H1 (cell line): Measurements from ENCODE around the gene DFFB. TPM values are rescaled to one million over a fixed set of nuclear protein-coding genes. Genes with fewer than 3 reads are reported as not detected.

ENCODE experiments used
- E2F6 ChIP-seq: IDR thresholded peaks from 2 replicates; pipeline ENCODE4 v1.6.1; 2012; ENCODE audit warnings: inconsistent platforms
- EP300 ChIP-seq, 2 experiments: IDR thresholded peaks; 1 replicate in 1 of 2; 2 replicates in 1 of 2; pipeline ENCODE4 v1.6.1; 2011 to 2012; ENCODE audit warnings: low read depth in 2 of 2, low read length in 2 of 2, mild to moderate bottlenecking in 2 of 2, borderline replicate concordance in 1 of 2, inconsistent platforms in 1 of 2, moderate library complexity in 1 of 2
- NRF1 ChIP-seq: IDR thresholded peaks from 2 replicates; pipeline ENCODE4 v1.6.1; 2011; ENCODE audit warnings: mild to moderate bottlenecking, low read depth, low read length, improper control_type of control experiment
- ZNF274 ChIP-seq: IDR thresholded peaks from 2 replicates; pipeline ENCODE4 v1.7.0; 2012; ENCODE audit warnings: low read length, borderline replicate concordance; ENCODE audit errors: extremely low read depth
- polyA plus RNA-seq, 7 experiments: library from polyadenylated mRNA; depleted of rRNA in 3 of 7; stranded (reverse) in 5 of 7; unstranded in 2 of 7; fragments of >200 nt in 5 of 7; fragments of 200-250 nt in 2 of 7; gene quantifications; 1 replicate in 5 of 7; 2 replicates in 1 of 7; 4 replicates in 1 of 7; pipeline versions ENCODE4 v1.2.1 to v1.2.3, GENCODE V29; 2011 to 2013; ENCODE audit warnings: missing spikeins in 2 of 7, mixed read lengths in 2 of 7
- total RNA-seq: library from RNA; stranded (reverse); fragmentation: NEBNext Ultra II Directional; extraction: Animal tissue kit (Norgen Biotek cat#: 25700); gene quantifications from 2 replicates; pipeline ENCODE4 v1.2.1, GENCODE V29; 2021

DFFB gene
- total and polyA plus RNA-seq, 2 of the 8 experiments (the other 6 are each of a cell fraction or from before 2014, with no cell fraction given): 8.6 to 11.9 TPM

- TF ChIP-seq ZNF274 (no peak), EP300 (IDR thresholded peaks at IDR 0.05; ENCODE audit: borderline replicate concordance in 1 of 2, low read depth in 2 of 2, low read length in 2 of 2) (no peak), NRF1 (no peak), E2F6 (no peak)
Measured at GRCh38 chr1:3888301-3888700, 31.0 kb downstream of the DFFB start (continued).
